Liver (tissue), 9 donors: ENCODE measurements around the gene DIAPH2. TPM values are rescaled to one million over a fixed set of nuclear protein-coding genes. Genes with fewer than 3 reads are reported as not detected.

Source experiments
- DNase-seq: peaks from one replicate; pipeline ENCODE4 v3.0.0-alpha.2; 2017; ENCODE audit warnings: low spot score
- H3K27ac ChIP-seq, 2 donors: one replicate each; pipeline ENCODE4 v1.7.0; 2013; ENCODE audit warnings: inconsistent platforms in 2 of 2, low read length in 2 of 2, control low read depth in 1 of 2, low read depth in 1 of 2, mild to moderate bottlenecking in 1 of 2
- H3K27me3 ChIP-seq, 4 donors: one replicate each; pipeline versions ENCODE4 v1.6.1 to v1.7.0; 2013; ENCODE audit warnings: low read length in 3 of 4, inconsistent platforms in 1 of 4, mild to moderate bottlenecking in 1 of 4, moderate library complexity in 1 of 4; ENCODE audit not compliant: control insufficient read depth in 4 of 4, insufficient read depth in 4 of 4
- H3K36me3 ChIP-seq, 4 donors: one replicate each; pipeline versions ENCODE4 v1.6.1 to v1.7.0; 2013; ENCODE audit warnings: low read length in 3 of 4, mild to moderate bottlenecking in 3 of 4, low read depth in 1 of 4, moderate library complexity in 1 of 4; ENCODE audit not compliant: control insufficient read depth in 4 of 4, insufficient read depth in 3 of 4
- H3K4me1 ChIP-seq, 4 donors: one replicate each; pipeline versions ENCODE4 v1.6.1 to v1.7.0; 2013; ENCODE audit warnings: low read length in 3 of 4, mild to moderate bottlenecking in 3 of 4, moderate library complexity in 1 of 4; ENCODE audit not compliant: control insufficient read depth in 4 of 4, insufficient read depth in 4 of 4
- H3K4me3 ChIP-seq, 3 donors: one replicate each; pipeline versions ENCODE4 v1.6.1 to v1.7.0; 2013; ENCODE audit warnings: low read length in 3 of 3, control low read depth in 1 of 3, low read depth in 1 of 3, mild to moderate bottlenecking in 1 of 3
- H3K9ac ChIP-seq, 2 donors: one replicate each; pipeline ENCODE4 v1.7.0; 2013; ENCODE audit warnings: low read length in 2 of 2, mild to moderate bottlenecking in 2 of 2, moderate library complexity in 2 of 2, control low read depth in 1 of 2, low read depth in 1 of 2
- H3K9me3 ChIP-seq, 4 donors: one replicate each; pipeline versions ENCODE4 v1.6.1 to v1.7.0; 2013; ENCODE audit warnings: low read length in 3 of 4; ENCODE audit not compliant: control insufficient read depth in 4 of 4
- EGR1 ChIP-seq, 2 donors: IDR thresholded peaks; 2 replicates each; pipeline ENCODE4 v1.6.1; 2016 to 2018; ENCODE audit warnings: antibody characterized with exemption in 2 of 2, low read depth in 2 of 2
- GABPA ChIP-seq, 2 donors: IDR thresholded peaks in 1 of 2; conservative IDR thresholded peaks in 1 of 2; 2 replicates each; pipeline ENCODE4 v1.6.1; 2016; ENCODE audit warnings: antibody characterized with exemption in 2 of 2, mild to moderate bottlenecking in 1 of 2, moderate library complexity in 1 of 2
- HNF4A ChIP-seq, 2 donors: conservative IDR thresholded peaks; 2 replicates each; pipeline ENCODE4 v1.6.1; 2016; ENCODE audit warnings: antibody characterized with exemption in 2 of 2, mild to moderate bottlenecking in 2 of 2
- HNF4G ChIP-seq: IDR thresholded peaks from 2 replicates; pipeline ENCODE4 v1.6.1; 2016; ENCODE audit warnings: antibody characterized with exemption
- JUND ChIP-seq, 2 donors: IDR thresholded peaks; 2 replicates each; pipeline ENCODE4 v1.6.1; 2016; ENCODE audit warnings: antibody characterized with exemption in 2 of 2
- NR2F2 ChIP-seq: IDR thresholded peaks from 2 replicates; pipeline ENCODE4 v1.6.1; 2016; ENCODE audit warnings: antibody characterized with exemption
- RAD21 ChIP-seq, 2 donors: IDR thresholded peaks; 2 replicates each; pipeline ENCODE4 v1.6.1; 2016; ENCODE audit warnings: antibody characterized with exemption in 2 of 2, mild to moderate bottlenecking in 2 of 2
- RXRA ChIP-seq, 2 donors: IDR thresholded peaks; 2 replicates each; pipeline ENCODE4 v1.6.1; 2017 to 2018; ENCODE audit warnings: antibody characterized with exemption in 2 of 2, mild to moderate bottlenecking in 1 of 2
- SP1 ChIP-seq: IDR thresholded peaks from 2 replicates; pipeline ENCODE4 v1.6.1; 2018; ENCODE audit warnings: antibody characterized with exemption, mild to moderate bottlenecking
- TAF1 ChIP-seq: conservative IDR thresholded peaks from 2 replicates; pipeline ENCODE4 v1.6.1; 2016; ENCODE audit warnings: antibody characterized with exemption, mild to moderate bottlenecking
- YY1 ChIP-seq: IDR thresholded peaks from 2 replicates; pipeline ENCODE4 v1.6.1; 2016; ENCODE audit warnings: antibody characterized with exemption, mild to moderate bottlenecking
- ZBTB33 ChIP-seq: IDR thresholded peaks from 2 replicates; pipeline ENCODE4 v1.6.1; 2016; ENCODE audit warnings: antibody characterized with exemption
- WGBS: extraction: QIAGEN DNeasy Blood & Tissue Kit; methylation state at CpG from one replicate; pipeline ENCODE4 v1.1.7; 2013; 5-methylcytosine and 5-hydroxymethylcytosine counted together
- polyA plus RNA-seq, 2 donors: library from polyadenylated mRNA; stranded (reverse) in 1 of 2; unstranded in 1 of 2; fragments of 200-250 nt in 1 of 2; fragments of >200 nt in 1 of 2; fragmentation: Nextera tagmentation in 1 of 2; extraction: Ambion mirVana in 1 of 2; gene quantifications; one replicate each; pipeline versions ENCODE4 v1.2.1 to v1.2.3, GENCODE V29; 2013 to 2015
- total RNA-seq, 2 donors: library from RNA; depleted of rRNA; stranded (reverse); fragments of >200 nt; gene quantifications; one replicate each; pipeline ENCODE4 v1.2.3, GENCODE V29; 2014
- TF ChIP-seq, protein P1 (sequence below): IDR thresholded peaks from 2 replicates; pipeline ENCODE4 v1.6.1; 2016; ENCODE audit warnings: antibody characterized with exemption
- TF ChIP-seq, protein P2 (sequence below): fragments of 150-350 bp; IDR thresholded peaks from 2 replicates; pipeline ENCODE4 v1.5.1; 2017; ENCODE audit warnings: improper control_type of control experiment, low read depth, low read length; ENCODE audit not compliant: missing input control
- TF ChIP-seq, protein P3 (sequence below): IDR thresholded peaks from 2 replicates; pipeline ENCODE4 v1.6.1; 2016; ENCODE audit warnings: antibody characterized with exemption
- TF ChIP-seq, protein P4 (sequence below): IDR thresholded peaks from 2 replicates; pipeline ENCODE4 v1.6.1; 2016; ENCODE audit warnings: antibody characterized with exemption, mild to moderate bottlenecking
- donor health status: healthy.
- donor health status: healthy.
- donor health status: healthy.
- donor health status: healthy.
- donor health status: healthy.

DIAPH2 gene
- total and polyA plus RNA-seq, 4 donors: 2.7 to 16.6 (median 5.3) TPM

GRCh38 chrX:96655947-96656623 is 28.6 kb upstream of the DIAPH2 start:
- H3K9ac ChIP-seq: no peak overlapping the region
- no peak for DNase-seq
- no peak overlapping the region for H3K27ac ChIP-seq
- no peaks in the 10 kb centered on the region for H3K4me1 ChIP-seq
- no peaks in the 10 kb centered on the region for H3K27me3 ChIP-seq
- H3K36me3 ChIP-seq: no peaks in the 10 kb centered on the region
- no peak for TF ChIP-seq ZBTB33
- no peak for TF ChIP-seq TAF1
- TF ChIP-seq, protein P1, sequence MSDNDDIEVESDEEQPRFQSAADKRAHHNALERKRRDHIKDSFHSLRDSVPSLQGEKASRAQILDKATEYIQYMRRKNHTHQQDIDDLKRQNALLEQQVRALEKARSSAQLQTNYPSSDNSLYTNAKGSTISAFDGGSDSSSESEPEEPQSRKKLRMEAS: no peak
- H3K9me3 ChIP-seq: no peaks in the 10 kb centered on the region
- WGBS: 83% methylated on average over 20 of the region's 20 CpGs
- H3K4me3 ChIP-seq: no peak overlapping the region

GRCh38 chrX:96682516-96682915 is 2.1 kb upstream of the DIAPH2 start:
- Histone ChIP-seq H3K36me3 (no peaks in the 10 kb centered on the region), H3K27me3 (no peaks in the 10 kb centered on the region), H3K9ac (no peak overlapping the region), H3K27ac (no peak overlapping the region), H3K9me3 (no peaks in the 10 kb centered on the region), H3K4me1 (peaks cover 0 to 5% (median 3%) of the 10 kb centered on the region in 4 donors), H3K4me3 (no peak overlapping the region)
- DNase-seq: no peak
- TF ChIP-seq GABPA (IDR thresholded peaks at IDR 0.05 in 1 of 2, conservative IDR thresholded peaks at IDR 0.05 in 1 of 2): no peak
- WGBS: 96% methylated on average over 4 of the region's 4 CpGs

DNA sequence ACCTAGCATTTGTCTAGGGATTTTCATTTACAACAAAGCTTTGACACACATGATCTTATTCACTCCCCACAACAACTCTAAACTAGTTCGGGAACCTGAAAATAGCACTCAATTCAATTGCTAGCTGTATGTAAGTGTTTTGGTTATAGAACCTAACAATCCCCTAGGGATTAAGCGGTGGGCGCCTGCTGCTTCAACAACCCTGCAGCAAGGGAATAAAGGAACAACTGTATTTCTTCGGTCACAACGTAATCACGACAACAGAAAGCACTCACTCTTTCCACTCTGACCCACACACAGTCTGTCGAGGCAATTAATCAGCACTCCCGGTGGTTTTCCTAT is 674 bp upstream of the DIAPH2 start:
- Histone ChIP-seq H3K9ac (no peak overlapping the region), H3K9me3 (no peaks in the 10 kb centered on the region), H3K4me3 (peak overlapping the region in 2 of 3 donors; percentile 83 to 86), H3K36me3 (no peaks in the 10 kb centered on the region), H3K4me1 (peaks cover 0 to 6% (median 5%) of the 10 kb centered on the region in 4 donors), H3K27me3 (no peaks in the 10 kb centered on the region), H3K27ac (peak overlapping the region in 1 of 2 donors; percentile 61)
- DNase-seq: no peak
- WGBS: 53% methylated on average over 8 of the region's 8 CpGs
- TF ChIP-seq ZBTB33: no peak
- no peak for TF ChIP-seq RXRA (IDR thresholded peaks at IDR 0.05)
- no peak for TF ChIP-seq SP1
- no peak for TF ChIP-seq JUND (IDR thresholded peaks at IDR 0.05)
- no peak for TF ChIP-seq HNF4A (conservative IDR thresholded peaks at IDR 0.05)
- TF ChIP-seq, protein P2, sequence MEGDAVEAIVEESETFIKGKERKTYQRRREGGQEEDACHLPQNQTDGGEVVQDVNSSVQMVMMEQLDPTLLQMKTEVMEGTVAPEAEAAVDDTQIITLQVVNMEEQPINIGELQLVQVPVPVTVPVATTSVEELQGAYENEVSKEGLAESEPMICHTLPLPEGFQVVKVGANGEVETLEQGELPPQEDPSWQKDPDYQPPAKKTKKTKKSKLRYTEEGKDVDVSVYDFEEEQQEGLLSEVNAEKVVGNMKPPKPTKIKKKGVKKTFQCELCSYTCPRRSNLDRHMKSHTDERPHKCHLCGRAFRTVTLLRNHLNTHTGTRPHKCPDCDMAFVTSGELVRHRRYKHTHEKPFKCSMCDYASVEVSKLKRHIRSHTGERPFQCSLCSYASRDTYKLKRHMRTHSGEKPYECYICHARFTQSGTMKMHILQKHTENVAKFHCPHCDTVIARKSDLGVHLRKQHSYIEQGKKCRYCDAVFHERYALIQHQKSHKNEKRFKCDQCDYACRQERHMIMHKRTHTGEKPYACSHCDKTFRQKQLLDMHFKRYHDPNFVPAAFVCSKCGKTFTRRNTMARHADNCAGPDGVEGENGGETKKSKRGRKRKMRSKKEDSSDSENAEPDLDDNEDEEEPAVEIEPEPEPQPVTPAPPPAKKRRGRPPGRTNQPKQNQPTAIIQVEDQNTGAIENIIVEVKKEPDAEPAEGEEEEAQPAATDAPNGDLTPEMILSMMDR: no peak
- TF ChIP-seq NR2F2: no peak
- TF ChIP-seq RAD21 (IDR thresholded peaks at IDR 0.05): no peak
- TF ChIP-seq, protein P3, sequence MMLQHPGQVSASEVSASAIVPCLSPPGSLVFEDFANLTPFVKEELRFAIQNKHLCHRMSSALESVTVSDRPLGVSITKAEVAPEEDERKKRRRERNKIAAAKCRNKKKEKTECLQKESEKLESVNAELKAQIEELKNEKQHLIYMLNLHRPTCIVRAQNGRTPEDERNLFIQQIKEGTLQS: no peak
- no peak for TF ChIP-seq EGR1 (IDR thresholded peaks at IDR 0.05; ENCODE audit: low read depth in 2 of 2)
- TF ChIP-seq, protein P4, sequence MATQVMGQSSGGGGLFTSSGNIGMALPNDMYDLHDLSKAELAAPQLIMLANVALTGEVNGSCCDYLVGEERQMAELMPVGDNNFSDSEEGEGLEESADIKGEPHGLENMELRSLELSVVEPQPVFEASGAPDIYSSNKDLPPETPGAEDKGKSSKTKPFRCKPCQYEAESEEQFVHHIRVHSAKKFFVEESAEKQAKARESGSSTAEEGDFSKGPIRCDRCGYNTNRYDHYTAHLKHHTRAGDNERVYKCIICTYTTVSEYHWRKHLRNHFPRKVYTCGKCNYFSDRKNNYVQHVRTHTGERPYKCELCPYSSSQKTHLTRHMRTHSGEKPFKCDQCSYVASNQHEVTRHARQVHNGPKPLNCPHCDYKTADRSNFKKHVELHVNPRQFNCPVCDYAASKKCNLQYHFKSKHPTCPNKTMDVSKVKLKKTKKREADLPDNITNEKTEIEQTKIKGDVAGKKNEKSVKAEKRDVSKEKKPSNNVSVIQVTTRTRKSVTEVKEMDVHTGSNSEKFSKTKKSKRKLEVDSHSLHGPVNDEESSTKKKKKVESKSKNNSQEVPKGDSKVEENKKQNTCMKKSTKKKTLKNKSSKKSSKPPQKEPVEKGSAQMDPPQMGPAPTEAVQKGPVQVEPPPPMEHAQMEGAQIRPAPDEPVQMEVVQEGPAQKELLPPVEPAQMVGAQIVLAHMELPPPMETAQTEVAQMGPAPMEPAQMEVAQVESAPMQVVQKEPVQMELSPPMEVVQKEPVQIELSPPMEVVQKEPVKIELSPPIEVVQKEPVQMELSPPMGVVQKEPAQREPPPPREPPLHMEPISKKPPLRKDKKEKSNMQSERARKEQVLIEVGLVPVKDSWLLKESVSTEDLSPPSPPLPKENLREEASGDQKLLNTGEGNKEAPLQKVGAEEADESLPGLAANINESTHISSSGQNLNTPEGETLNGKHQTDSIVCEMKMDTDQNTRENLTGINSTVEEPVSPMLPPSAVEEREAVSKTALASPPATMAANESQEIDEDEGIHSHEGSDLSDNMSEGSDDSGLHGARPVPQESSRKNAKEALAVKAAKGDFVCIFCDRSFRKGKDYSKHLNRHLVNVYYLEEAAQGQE: no peak
- no peak for TF ChIP-seq YY1
- no peak for TF ChIP-seq HNF4G
- TF ChIP-seq GABPA (IDR thresholded peaks at IDR 0.05 in 1 of 2, conservative IDR thresholded peaks at IDR 0.05 in 1 of 2): no peak
- no peak for TF ChIP-seq TAF1
